OCI-LY7 (cell line): Measurements from ENCODE around the gene GLT8D2. TPM values are rescaled to one million over a fixed set of nuclear protein-coding genes. Genes with fewer than 3 reads are reported as not detected.

Source experiments
- BruUV-seq: library from RNA; stranded (reverse); fragments of 400-500 nt; replicated peaks from 2 replicates; lab custom pipeline; 2021; lab: Mats Ljungman, UMichigan
- CTCF ChIA-PET: fragments of 300-600 bp; sonication (Branson Sonifier 250); formaldehyde crosslinking; loops from one replicate; lab custom pipeline; 2022; ENCODE audit warnings: antibody characterized with exemption; ENCODE audit not compliant: unreplicated experiment; lab: Charles Lee
- POLR2A ChIA-PET: fragments of 300-600 bp; sonication (Branson Sonifier 250); formaldehyde crosslinking; loops from one replicate; lab custom pipeline; 2022; ENCODE audit warnings: antibody characterized with exemption; lab: Charles Lee
- DNase-seq: peaks from one replicate; pipeline ENCODE4 v3.0.0-alpha.2; 2015; ENCODE audit warnings: low spot score
- H2AFZ ChIP-seq: fragments of 200-600 bp; sonication (generic), shearing (Covaris generic); 2 replicates; pipeline ENCODE4 v1.6.1; 2014; ENCODE audit warnings: mild to moderate bottlenecking, antibody characterized with exemption, low read length, moderate library complexity
- H3K27ac ChIP-seq: fragments of 200-600 bp; sonication (generic); 2 replicates; pipeline ENCODE4 v1.5.1; 2014; ENCODE audit warnings: mixed run types, low read depth, mild to moderate bottlenecking, moderate library complexity, low read length, inconsistent platforms; ENCODE audit not compliant: poor library complexity, severe bottlenecking
- H3K36me3 ChIP-seq: fragments of 200-600 bp; sonication (generic); 2 replicates; pipeline ENCODE4 v1.6.1; 2014; ENCODE audit warnings: mild to moderate bottlenecking, antibody characterized with exemption, low read length, moderate library complexity, mixed read lengths; ENCODE audit not compliant: insufficient read depth
- H3K4me1 ChIP-seq: fragments of 200-600 bp; sonication (generic); 2 replicates; pipeline ENCODE4 v1.5.1; 2014; ENCODE audit warnings: mild to moderate bottlenecking, low read length; ENCODE audit not compliant: insufficient read depth, poor library complexity, severe bottlenecking
- H3K4me2 ChIP-seq: fragments of 200-600 bp; sonication (generic); 2 replicates; pipeline ENCODE4 v1.6.1; 2014; ENCODE audit warnings: mild to moderate bottlenecking, low read length
- H3K4me3 ChIP-seq: fragments of 200-600 bp; sonication (generic); 2 replicates; pipeline ENCODE4 v1.5.1; 2014; ENCODE audit warnings: mild to moderate bottlenecking, low read depth, low read length; ENCODE audit not compliant: poor library complexity, severe bottlenecking
- H3K79me2 ChIP-seq: fragments of 200-600 bp; sonication (generic); 2 replicates; pipeline ENCODE4 v1.6.1; 2016; ENCODE audit warnings: low read depth, mild to moderate bottlenecking, low read length, moderate library complexity, mixed read lengths; ENCODE audit not compliant: insufficient read depth
- H3K9me2 ChIP-seq: fragments of 200-600 bp; sonication (generic); 2 replicates; pipeline ENCODE4 v1.6.1; 2016; ENCODE audit warnings: mild to moderate bottlenecking, low read length, mixed read lengths; ENCODE audit not compliant: insufficient read depth
- H3K9me3 ChIP-seq: fragments of 200-600 bp; sonication (generic); 2 replicates; pipeline ENCODE4 v1.6.1; 2014; ENCODE audit warnings: mild to moderate bottlenecking, mixed run types, low read length, mixed read lengths
- H4K20me1 ChIP-seq: fragments of 200-600 bp; sonication (generic); 2 replicates; pipeline ENCODE4 v1.6.1; 2014; ENCODE audit warnings: mild to moderate bottlenecking, antibody characterized with exemption, low read length, moderate library complexity, mixed read lengths; ENCODE audit not compliant: insufficient read depth
- CTCF ChIP-seq: fragments of 200-600 bp; sonication (generic); conservative IDR thresholded peaks from 2 replicates; pipeline ENCODE4 v1.5.1; 2014; ENCODE audit warnings: mild to moderate bottlenecking, antibody characterized with exemption, low read length, moderate library complexity, mixed read lengths
- EZH2phosphoT487 ChIP-seq: fragments of 200-600 bp; sonication (generic); IDR thresholded peaks from 2 replicates; pipeline ENCODE4 v1.6.1; 2018; ENCODE audit warnings: low read depth, borderline replicate concordance, mild to moderate bottlenecking, mixed run types, antibody characterized with exemption, low read length, moderate library complexity, mixed read lengths
- intact Hi-C: fragments of 100-400 bp; cut with micrococcal nuclease; formaldehyde crosslinking; loops from one replicate; pipeline ENCODE4 v1.10.0; 2022; ENCODE audit not compliant: unreplicated experiment
- total RNA-seq, 2 experiments: library from RNA; depleted of rRNA in 1 of 2; stranded (reverse); fragments of >200 nt in 1 of 2; shearing (Covaris generic) in 1 of 2; gene quantifications; 2 replicates each; pipeline ENCODE4 v1.2.3, GENCODE V29; 2014 to 2022

GLT8D2 gene
- total RNA-seq, 2 experiments from 2014 or later = not detected

GRCh38 chr12:103986829-103987228 is 63.2 kb downstream of the GLT8D2 start:
- no peaks in the 10 kb centered on the region for H3K9me2 ChIP-seq
- POLR2A ChIA-PET = interaction anchor here (1.0 kb wide), 1 partner anchor 36 kb away, joined by 4 read pairs; no protein-coding TSS in a partner anchor
- no peaks in the 10 kb centered on the region for H3K4me1 ChIP-seq
- no peaks in the 10 kb centered on the region for H3K9me3 ChIP-seq
- no peak for DNase-seq
- no peak overlapping the region for H3K4me2 ChIP-seq
- CTCF ChIA-PET = no interaction called here
- no peaks in the 10 kb centered on the region for H3K79me2 ChIP-seq
- H3K4me3 ChIP-seq = no peak overlapping the region
- no peaks in the 10 kb centered on the region for H4K20me1 ChIP-seq
- no peak overlapping the region for H3K27ac ChIP-seq
- BruUV-seq = no TSS peak
- peaks cover 79% of the 10 kb centered on the region for H3K36me3 ChIP-seq
- intact Hi-C loops = no loop called here
- TF ChIP-seq EZH2phosphoT487 (no peak), CTCF (no peak)
- H2AFZ ChIP-seq = no peak overlapping the region

GRCh38 chr12:103978384-103978982 is 71.5 kb downstream of the GLT8D2 start:
- Histone ChIP-seq H2AFZ (no peak overlapping the region), H3K9me3 (no peaks in the 10 kb centered on the region), H3K4me2 (no peak overlapping the region), H3K4me3 (no peak overlapping the region), H3K9me2 (no peaks in the 10 kb centered on the region), H3K36me3 (peaks cover 91% of the 10 kb centered on the region), H4K20me1 (0 out of 2 replicates have a peak, but pooled peaks cover 4% of the 10 kb centered on the region), H3K4me1 (peaks cover 6% of the 10 kb centered on the region), H3K79me2 (peaks cover 39% of the 10 kb centered on the region), H3K27ac (no peak overlapping the region)
- CTCF ChIA-PET = no interaction called here
- no TSS peak for BruUV-seq
- peak; percentile 11 for DNase-seq
- POLR2A ChIA-PET = interaction anchor here (0.7 kb wide), 1 partner anchor 1936 kb away, joined by 3 read pairs; no protein-coding TSS in a partner anchor
- intact Hi-C loops = no loop called here
- TF ChIP-seq CTCF (no peak), EZH2phosphoT487 (no peak)

- no peak for TF ChIP-seq CTCF
- Histone ChIP-seq H3K9me3 (no peaks in the 10 kb centered on the region), H3K27ac (no peak overlapping the region), H3K4me1 (peaks cover 6% of the 10 kb centered on the region), H3K36me3 (peaks cover 84% of the 10 kb centered on the region), H4K20me1 (peaks cover 10% of the 10 kb centered on the region), H3K4me3 (no peak overlapping the region), H3K9me2 (no peaks in the 10 kb centered on the region), H3K79me2 (peaks cover 70% of the 10 kb centered on the region), H3K4me2 (no peak overlapping the region), H2AFZ (no peak overlapping the region)
- ChIA-PET CTCF (no interaction called here), POLR2A (no interaction called here)
- BruUV-seq = no TSS peak
- DNase-seq = no peak
- intact Hi-C loops = no loop called here
Observed at GRCh38 chr12:103975368-103975767, 74.6 kb downstream of the GLT8D2 start.
